Measurements from ENCODE around the gene RBBP8NL. TPM values are rescaled to one million over a fixed set of nuclear protein-coding genes. Genes with fewer than 3 reads are reported as not detected.

Gene RBBP8NL
- total and polyA plus RNA-seq, 9 of the 15 experiments (the other 6 are each of a cell fraction or from before 2014, with no cell fraction given) = not detected

DNA sequence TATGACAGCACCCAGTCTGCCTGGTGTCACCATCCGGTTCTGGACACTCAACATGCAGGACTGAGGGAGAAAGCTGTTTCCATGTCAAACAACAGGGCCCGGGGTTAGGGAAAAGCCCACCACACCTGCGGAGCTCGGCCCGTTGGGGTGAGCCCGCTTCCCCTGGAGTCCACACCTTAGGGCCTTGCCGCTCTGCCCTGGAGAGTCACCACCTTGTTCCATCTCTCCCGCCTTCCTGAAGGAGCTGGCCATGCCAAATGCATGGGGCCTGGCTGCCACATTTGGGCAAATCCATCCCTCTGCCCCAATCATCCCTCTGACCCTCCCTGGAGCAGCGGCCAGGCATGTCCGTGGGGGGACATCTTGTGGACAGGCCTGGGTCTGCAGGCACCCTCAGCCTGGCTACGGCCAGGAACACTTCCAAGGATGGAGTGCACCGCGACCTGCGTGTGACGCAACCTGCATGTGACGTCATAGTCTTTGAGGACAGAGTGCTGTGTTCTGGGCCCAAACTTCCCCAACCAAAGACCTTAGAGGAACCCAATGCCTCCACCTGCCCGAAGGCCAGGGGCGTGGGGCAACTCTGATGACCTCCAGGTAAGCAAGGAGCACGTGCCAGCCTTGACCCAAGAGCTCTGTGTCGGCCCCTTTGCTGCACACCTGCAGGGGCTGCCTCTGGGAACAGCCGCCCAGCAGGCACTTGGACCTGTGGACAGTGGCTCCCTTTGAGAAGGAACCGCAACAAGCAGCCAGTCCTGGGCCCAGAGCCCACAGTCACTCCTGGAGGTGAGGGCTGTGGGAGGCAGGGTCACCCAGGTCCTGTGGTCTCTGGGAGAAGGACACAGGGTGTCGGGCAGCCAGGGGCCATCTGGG lies 22.0 kb downstream of the RBBP8NL start (continued):
- TF ChIP-seq MBD1 (CRISPR knock-in tag; IDR thresholded peaks at IDR 0.05) (no peak), ATF7 (IDR thresholded peaks at IDR 0.05) (peak; percentile 90), POLR2B (IDR thresholded peaks at IDR 0.05; ENCODE audit: low read depth, partially characterized antibody) (no peak), KHSRP (IDR thresholded peaks at IDR 0.05) (no peak), CEBPB (tag; IDR thresholded peaks at IDR 0.05) (peak; percentile 98), CXXC5 (CRISPR knock-in tag; IDR thresholded peaks at IDR 0.05) (no peak), KDM4B (IDR thresholded peaks at IDR 0.05; ENCODE audit: borderline replicate concordance in 2 of 2, low read depth in 1 of 2) (no peak), STAG1 (CRISPR knock-in tag; IDR thresholded peaks at IDR 0.05; ENCODE audit: borderline replicate concordance) (no peak; the same call in 1 of the 2 replicates), KDM5B (IDR thresholded peaks at IDR 0.05; ENCODE audit: insufficient replicate concordance, low read depth, low read length) (peak; percentile 3), ZNF436 (CRISPR knock-in tag; IDR thresholded peaks at IDR 0.05) (no peak), RNF2 (IDR thresholded peaks at IDR 0.05) (no peak), RBFOX2 (IDR thresholded peaks at IDR 0.05; ENCODE audit: low read depth, low read length) (peak; percentile 63), CREB1 (IDR thresholded peaks at IDR 0.05) (0 out of 2 replicates have a peak, but pooled peaks have one; percentile 22), CREB1 (CRISPR knock-in tag; IDR thresholded peaks at IDR 0.05) (peak; percentile 85), THRB (CRISPR knock-in tag; conservative IDR thresholded peaks at IDR 0.05) (no peak), NBN (IDR thresholded peaks at IDR 0.05; ENCODE audit: low read depth) (no peak)
- TF ChIP-seq, protein P1, sequence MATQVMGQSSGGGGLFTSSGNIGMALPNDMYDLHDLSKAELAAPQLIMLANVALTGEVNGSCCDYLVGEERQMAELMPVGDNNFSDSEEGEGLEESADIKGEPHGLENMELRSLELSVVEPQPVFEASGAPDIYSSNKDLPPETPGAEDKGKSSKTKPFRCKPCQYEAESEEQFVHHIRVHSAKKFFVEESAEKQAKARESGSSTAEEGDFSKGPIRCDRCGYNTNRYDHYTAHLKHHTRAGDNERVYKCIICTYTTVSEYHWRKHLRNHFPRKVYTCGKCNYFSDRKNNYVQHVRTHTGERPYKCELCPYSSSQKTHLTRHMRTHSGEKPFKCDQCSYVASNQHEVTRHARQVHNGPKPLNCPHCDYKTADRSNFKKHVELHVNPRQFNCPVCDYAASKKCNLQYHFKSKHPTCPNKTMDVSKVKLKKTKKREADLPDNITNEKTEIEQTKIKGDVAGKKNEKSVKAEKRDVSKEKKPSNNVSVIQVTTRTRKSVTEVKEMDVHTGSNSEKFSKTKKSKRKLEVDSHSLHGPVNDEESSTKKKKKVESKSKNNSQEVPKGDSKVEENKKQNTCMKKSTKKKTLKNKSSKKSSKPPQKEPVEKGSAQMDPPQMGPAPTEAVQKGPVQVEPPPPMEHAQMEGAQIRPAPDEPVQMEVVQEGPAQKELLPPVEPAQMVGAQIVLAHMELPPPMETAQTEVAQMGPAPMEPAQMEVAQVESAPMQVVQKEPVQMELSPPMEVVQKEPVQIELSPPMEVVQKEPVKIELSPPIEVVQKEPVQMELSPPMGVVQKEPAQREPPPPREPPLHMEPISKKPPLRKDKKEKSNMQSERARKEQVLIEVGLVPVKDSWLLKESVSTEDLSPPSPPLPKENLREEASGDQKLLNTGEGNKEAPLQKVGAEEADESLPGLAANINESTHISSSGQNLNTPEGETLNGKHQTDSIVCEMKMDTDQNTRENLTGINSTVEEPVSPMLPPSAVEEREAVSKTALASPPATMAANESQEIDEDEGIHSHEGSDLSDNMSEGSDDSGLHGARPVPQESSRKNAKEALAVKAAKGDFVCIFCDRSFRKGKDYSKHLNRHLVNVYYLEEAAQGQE (IDR thresholded peaks at IDR 0.05; ENCODE audit: borderline replicate concordance) = peak; percentile 24; the same call in 1 of the 2 replicates
- TF ChIP-seq, protein P1 (CRISPR knock-in tag; IDR thresholded peaks at IDR 0.05; ENCODE audit: low read depth) = no peak

Data from K562 (cell line).